Measurements from ENCODE around the gene ERMN.
A peak's percentile ranks its signal among the peaks of the same experiment; 100 is the strongest.

The ERMN gene

DNA sequence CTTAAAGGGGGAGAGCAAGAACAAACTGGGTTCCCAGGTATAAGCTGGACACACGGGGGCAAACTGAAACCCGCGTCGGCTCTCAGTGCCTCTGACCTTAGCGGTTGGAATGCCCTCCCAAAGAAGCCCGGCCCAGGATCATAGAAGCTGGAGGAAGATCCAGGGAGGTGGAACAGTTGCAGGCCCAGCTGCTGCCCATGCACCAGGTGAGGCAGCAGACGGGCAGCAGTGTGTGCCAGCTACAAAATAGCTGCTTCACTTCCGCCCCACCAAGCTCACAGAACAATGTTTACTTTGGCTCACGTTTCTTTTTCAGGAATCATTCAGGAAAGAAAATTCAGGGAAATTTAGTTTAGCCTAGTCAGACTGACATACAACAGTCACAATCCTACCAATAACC is 3.9 kb upstream of the ERMN start:
- DNase-seq (ENCODE audit: low spot score) = no peak

DNA sequence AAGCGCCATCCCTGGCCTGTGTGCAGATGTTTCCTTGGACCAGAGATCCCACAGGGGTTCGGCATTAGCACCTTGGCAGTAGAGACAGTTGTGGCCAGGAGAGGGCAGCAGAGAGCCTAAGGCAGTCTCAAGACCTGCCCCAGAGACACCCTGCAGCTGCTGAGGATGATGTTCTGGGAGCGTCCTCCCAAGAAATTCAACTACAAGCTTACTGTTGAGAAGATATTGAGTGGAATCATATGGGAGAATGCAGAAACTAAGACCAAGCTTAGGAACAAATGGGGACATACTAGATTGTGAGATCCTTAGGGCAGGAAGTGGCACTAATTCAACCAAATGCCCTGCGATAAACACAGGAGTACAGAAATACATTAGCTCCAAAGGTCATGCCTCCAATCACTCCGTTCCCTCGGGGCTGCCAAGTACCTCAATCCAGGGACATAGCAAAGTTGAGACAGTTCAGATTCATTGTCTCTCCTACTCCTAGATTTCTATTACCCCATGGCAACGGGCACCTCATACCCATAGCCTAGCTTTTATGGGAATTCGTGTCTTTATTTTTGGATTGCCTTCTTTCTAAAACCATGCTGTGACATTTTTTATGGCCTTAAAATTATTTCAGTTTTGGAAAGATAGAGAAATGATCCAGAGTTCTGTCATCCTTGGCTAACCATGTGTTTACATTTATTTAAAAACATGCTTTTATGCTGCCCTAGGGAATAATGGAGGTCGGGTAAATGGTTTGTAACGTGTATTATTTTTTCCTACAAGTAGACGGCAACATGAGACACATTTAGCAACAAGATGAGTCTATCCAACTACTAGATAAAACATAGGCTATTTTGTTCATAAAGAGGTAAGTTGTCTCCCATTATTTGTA is 2.2 kb upstream of the ERMN start:
- peak; percentile 69 for DNase-seq (ENCODE audit: low spot score)

DNA sequence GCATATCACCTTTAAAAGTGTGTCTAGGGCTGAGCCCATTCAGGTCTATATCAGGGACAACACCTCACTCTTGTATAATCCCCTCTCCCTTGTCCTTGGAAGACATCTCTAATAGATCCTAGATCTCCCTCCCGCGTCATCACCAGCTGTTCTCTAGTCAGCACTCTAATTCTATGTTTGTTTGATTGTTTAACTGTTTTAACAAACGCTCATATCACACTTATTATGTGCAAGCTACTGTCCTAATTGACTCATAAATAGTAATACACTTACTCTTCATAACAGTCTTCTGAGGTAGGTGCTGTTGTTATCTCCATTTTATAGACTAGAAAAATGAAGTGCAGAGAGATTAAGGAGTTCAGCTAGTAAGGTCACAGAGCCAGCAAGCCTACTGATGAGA is 1.6 kb upstream of the ERMN start:
- DNase-seq (ENCODE audit: low spot score) = no peak

DNA sequence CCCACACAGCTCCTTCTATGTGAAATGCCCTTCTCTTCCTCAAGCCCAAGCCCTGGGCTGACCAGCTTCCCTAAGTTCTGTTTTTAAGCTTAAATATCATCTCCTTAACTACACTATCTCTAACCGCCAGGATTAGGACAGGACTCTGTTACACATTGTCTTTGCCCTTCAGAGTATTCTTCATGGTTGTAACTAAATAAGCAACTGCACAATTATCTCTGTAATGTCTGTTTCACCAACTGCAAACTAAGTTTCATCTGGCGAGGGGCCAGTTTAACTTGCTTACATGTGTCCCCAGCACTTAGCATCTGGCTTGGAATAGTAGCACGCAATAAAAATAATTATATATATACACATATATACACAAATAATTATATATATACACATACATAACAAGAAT is 1.1 kb upstream of the ERMN start:
- DNase-seq (ENCODE audit: low spot score) = no peak

DNA sequence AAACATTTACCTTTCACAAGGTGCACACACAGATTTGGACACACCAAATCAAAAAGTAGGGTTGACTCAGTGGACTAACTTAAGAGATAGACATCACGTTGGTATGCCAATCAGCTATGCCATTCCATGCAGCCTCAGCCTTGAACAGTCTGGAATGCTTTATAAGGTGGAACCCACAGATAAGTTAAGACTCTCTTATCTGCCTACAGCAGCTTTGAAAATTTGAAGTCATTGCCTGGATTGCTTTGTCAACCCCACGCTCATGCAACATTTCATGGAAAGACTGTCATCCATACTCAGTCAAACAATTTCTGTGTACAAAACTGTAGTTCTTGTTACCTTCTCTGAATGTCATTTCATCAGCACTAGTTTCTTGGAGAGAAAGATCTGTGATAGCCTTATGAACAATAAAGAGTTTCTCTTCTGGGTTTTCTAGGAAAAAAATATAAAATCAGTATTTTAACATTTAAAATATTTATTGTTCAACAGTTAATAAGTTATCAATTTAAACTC is 1.2 kb downstream of the ERMN start:
- DNase-seq (ENCODE audit: low spot score) = no peak

DNA sequence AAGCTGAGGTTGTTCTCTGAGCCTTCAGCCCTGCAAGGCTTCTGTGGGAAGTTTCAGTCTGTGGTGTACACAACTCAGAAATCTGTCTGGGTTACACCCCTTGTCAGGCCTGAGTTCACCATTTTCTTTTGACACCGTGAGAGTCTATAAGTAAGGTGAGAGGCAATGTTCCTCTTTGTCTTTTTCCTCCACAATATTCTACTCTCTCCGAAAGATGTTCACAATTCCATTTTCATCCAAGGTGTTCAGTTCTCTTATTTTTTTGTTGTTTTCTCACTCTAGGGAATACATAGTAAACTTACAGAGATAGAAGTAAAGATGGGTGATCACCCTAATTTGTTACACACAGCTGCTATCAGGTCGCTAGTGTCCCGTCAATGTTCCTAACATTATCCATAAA is 3.2 kb downstream of the ERMN start:
- DNase-seq (ENCODE audit: low spot score) = no peak

DNA sequence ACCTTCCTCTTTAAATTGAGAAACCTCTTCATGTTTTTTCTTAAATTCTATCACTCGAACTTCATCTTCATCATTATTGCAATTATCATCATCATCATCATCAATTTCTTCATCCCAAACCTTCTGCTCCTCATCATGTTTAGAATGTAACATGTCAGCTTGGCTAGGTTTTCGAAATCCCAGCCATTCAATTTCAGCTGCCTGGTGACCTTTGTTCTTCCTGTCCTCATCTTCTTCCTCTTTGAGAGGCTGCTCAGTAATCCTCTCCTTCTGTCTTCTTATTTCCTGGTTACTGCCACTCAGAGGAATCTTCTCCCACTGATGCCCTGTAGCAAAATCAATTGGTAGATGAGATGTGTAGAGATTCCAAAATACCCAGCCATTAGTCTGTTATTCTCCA is 4.2 kb downstream of the ERMN start:
- no peak for DNase-seq (ENCODE audit: low spot score)

DNA sequence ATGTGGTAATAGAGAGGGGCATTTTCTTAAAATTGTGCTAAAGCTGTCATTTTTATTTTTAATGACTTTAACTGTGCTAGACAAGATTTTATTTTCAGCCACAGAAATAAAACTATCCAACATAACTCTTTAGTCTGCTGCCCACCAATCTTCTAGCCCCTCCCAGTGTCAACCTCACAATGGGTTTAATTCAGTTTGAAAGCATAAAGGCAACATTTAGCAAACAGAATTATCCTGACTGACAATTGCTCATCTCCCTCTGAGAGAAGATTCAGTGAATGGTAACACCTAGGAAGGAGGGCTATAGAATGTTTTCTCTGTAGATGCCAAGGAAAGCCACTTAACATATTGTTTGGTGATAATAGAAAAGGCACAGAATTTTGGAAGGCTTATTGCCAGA is 5.2 kb downstream of the ERMN start:
- no peak for DNase-seq (ENCODE audit: low spot score)

DNA sequence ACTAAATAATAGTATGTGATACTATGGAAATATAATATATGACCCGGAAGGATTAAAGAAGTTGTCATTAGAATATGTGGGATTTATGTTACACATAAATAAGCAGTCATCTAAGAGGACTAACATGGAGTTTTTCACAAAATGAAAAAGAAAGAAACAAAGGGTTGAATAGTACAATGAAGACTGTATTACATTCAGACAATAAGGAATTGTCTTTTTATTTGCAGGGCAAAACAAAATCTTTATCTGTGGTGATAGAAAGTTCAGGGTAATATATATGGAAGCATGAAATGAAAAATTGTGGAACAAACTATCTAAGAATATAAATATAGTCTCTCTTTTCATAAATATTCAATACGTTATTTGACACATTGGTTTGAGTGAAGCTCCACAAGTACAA is 5.8 kb downstream of the ERMN start:
- DNase-seq (ENCODE audit: low spot score) = no peak

DNA sequence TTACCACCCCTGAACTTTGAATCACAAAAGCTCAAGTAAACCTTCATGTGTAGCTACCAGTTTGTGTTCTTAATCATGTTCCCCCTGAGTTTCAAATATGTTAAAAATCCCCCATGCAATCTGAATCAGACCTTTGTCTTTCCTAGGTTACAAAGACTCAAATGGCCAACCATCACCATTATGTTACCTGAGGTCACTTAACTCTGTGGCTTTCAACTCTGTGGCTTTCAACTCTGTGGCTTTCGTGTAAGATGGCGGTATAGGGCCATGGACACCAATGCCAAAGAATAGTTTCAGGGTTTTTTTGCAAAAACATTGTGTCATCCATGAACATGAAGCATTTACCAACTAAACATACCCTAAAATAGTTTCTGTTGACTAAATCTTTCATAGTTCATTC is 6.7 kb downstream of the ERMN start:
- no peak for DNase-seq (ENCODE audit: low spot score)

DNA sequence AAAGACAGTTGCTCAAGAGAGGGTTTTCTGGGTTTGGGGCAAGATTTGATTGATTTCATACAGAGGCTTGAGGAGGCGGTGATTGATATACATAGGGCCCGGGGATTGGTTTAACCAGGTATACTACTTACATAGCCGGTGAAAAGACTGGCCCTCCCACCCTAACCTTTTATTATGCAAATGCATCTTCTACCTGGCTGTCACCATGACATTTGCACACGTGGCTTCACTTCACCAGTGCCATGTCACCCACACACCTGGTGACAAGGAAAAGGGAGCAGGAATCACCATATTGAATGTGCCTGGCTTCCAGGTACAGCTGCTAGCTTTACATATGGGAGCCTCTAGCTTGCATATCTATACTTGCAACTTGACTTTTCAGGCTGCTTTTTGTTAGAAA is 9.7 kb downstream of the ERMN start:
- DNase-seq (ENCODE audit: low spot score) = no peak

DNA sequence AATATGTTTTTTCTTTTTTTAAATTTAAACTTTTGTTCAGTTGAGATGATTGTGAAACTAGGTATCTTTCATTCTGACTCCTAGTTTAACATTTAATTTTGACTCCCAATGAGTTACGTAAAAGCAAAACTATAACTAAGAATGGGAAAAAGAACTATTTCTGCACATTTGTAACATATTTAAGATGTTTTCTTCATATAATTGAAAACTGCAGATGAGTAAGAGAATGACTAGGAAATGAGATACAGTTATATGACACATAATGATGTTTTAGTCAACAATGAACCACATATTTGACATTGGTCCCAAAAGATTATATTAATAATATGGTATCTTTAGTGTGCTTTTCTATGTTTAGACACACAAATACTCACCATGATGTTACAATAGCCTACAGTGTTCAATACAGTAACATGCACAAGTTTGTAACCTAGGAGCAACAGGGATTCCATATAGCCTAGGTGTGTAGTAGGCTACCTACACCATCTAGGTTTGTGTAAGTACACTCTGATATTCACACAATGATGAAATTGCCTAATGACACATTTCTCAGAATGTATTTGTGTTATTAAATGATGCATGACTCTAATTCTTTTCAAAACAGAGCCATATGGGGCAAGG is 12.6 kb downstream of the ERMN start:
- DNase-seq (ENCODE audit: low spot score) = no peak

DNA sequence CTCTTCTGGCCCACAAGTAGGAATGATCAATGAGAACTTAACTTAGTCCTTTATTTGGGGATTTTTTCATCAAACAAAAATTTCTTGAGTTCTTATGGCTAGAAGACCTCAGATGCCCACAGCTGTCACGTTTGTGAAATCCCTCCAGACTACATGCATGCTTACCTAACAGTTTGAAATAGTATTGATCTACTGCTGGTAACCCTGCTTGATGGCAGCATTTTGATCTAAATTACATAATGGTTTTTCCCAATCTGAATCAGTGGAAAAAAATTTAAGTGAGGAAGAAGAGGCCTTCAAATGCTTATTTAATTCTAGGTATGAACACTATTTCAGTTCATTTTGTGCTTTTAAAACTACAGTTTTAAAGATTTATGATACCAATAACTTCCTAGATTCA is 13.9 kb downstream of the ERMN start:
- DNase-seq (ENCODE audit: low spot score) = no peak

DNA sequence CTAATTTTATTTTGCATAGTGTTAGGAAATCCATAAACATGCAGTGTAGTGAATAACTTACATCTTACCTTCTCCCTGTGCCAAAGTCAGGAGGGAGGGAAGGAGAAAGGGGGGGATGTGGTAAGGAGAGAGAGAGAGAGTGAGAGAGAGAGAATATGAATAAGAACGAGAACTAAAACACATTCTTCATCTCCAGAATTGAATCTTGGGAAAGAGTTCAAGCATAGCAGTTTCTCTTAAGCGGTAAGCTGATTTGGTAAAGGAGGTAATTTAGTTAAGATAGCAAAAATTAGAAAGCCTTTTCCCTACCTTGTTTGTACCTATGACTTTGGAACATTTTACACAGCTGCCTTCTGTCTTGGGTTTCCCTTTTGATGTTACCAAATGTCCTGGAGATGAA is 15.7 kb downstream of the ERMN start:
- no peak for DNase-seq (ENCODE audit: low spot score)

DNA sequence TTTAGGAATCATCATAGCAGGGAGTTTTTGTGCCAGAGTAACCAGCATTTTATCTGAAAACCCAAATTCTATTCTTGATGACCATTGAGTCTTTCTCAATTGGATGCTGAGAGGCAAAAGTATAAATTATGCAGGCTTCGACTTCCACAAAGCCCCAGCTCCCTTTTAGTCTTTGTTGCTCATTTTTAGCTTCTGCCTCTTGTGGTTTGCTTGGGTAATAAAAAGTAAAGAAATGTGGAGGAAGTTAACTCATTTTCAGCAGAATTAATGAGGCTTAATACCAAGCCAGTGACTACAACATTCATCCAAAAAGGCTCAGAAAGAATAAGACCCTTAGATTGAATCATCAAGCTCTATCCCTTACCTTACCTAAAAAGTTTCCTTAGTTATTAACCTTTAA is 18.6 kb downstream of the ERMN start:
- DNase-seq (ENCODE audit: low spot score) = no peak

DNA sequence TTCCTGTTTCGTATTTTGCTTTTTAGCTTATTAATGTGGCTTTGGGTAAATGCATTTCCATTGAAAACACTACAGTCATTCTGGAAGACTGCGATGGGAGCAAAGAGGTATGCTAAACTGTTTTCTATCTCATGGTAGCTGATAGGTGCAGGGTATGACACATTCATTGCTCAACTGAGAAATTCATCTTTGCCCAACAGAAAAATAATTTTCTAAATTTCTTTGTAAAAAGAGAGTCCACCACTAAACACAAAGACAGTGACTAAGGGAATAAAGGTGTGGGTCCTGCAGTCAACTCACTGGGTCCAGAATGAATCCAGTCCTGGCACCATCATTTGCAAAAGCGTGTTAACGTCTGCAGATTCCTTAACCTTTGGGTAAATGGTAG is 19.9 kb downstream of the ERMN start:
- no peak for DNase-seq (ENCODE audit: low spot score)

DNA sequence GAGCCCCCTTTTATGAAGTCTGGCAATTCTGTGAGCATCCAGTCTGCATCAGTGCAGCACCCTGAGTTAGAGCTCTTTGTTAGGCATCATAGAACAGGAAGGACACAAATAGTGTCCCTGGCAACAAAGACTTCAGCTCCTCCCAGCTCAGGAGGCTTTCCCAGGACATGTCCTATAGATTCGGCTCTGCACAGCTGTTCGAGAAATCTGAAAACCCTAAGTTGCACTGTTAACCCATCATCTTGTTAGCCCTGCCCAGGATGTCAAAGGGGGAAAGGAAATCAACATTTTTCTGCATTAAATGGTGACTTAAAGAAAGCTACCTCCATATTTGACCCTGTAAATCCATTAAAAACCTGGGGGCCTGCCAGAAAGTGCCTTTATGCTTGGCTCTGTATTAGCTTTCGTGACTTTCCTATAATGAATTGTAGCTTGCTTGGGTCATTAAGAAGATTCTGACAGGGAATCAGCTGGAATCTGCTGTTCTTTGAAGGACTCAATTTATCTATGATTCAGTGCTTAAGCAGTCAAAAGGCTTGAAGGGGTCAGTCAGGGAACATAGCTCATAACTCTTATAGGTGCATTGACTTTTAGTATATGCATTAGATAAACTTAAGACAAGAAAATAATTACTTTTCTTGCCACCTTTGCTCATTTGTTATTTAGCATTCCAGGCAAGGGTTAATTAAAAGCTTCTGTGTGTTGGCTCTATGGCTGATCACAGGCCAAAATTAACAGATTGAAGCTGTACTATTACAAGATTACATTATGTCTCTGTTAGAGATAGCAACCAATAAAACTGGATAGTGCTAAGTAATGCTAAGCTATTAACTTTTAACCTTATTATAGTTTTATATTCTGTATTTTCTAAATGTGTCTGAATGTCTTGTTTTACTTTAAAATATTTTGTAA is 20.6 kb downstream of the ERMN start:
- DNase-seq (ENCODE audit: low spot score) = no peak

DNA sequence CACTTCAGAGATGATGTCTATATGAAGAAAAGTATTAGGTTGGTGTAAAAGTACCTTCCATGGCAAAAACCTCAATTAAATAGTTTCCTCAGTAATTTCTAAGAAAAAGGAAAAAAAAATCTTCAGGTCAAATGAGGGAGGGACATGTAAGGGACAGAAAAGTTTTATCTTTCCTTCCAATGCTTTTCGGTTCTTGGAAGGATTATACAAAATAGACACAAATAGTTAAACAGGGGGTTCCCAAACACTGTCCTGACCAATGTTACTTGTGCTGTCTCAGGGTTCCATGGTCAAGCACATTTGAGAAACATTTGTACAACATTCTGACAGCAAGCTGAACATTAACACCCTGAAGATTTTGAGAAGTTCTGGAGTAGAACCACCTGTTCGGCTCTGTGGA is 22.0 kb downstream of the ERMN start:
- DNase-seq (ENCODE audit: low spot score) = no peak

DNA sequence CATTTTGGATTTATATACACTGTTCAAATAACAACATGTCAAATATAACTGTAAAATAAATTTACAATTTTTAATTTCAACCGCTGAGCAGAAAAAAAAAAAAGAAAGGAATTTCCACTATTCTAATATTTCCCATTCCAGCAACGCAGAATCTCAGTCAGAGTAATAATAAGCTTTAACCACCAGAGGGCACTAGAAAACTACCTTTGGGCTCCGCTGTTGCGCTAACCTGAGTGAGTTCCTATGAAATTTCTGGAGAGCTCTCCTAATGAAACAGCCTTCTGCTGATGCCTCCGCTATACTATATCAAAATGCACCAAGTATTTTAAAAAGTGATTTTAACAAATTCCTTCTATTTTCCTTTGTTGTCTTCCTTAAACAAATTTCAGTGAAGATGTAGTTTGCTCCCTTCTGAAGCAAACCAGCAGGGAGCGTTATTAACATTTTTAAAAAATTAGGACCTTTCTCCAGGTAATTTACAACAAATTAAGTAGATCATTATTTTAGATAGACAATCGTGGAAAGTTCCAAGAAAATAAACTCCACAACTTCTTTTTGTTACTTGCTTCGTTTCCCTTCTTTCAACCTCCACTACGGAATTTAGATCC is 23.0 kb downstream of the ERMN start:
- DNase-seq (ENCODE audit: low spot score) = peak; percentile 63

DNA sequence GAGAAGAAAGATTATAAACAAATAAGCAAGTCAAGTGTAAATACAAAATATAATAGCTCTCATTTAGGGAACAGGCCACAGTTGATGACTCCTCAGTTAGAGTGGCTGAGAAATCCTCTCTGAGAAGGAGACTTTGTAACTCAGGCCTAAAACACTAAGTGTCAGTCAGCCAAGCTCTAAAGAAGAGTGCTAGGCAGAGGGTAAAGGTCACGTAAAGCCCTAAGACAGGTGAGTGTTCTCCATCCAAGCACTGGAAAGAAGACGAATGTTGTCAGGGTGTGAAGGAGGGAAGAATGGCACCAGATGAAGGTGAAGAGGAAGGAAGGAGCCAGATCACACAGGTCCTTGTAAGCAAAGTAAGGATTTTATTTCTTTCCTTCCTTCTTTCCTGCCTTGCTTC is 24.3 kb downstream of the ERMN start:
- no peak for DNase-seq (ENCODE audit: low spot score)

DNA sequence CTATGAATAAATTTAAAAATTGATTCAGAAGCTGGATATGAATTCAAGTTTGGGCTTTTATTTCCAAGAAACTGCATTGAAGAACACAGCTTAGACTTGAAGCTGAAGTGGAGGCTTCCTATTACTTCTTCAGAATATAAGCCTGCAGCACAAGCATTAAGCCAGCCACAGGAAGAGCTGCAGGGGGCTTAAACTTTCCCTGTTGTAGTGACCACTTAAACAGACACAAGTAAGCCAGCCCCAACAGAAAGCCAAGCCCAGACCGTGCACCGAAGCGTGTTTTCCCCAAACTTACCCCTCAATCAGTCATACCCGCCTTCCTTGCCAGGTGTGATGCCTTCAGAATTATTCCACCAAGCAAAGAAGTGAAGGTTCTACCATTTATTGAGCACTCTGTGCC is 28.7 kb downstream of the ERMN start:
- DNase-seq (ENCODE audit: low spot score) = no peak

DNA sequence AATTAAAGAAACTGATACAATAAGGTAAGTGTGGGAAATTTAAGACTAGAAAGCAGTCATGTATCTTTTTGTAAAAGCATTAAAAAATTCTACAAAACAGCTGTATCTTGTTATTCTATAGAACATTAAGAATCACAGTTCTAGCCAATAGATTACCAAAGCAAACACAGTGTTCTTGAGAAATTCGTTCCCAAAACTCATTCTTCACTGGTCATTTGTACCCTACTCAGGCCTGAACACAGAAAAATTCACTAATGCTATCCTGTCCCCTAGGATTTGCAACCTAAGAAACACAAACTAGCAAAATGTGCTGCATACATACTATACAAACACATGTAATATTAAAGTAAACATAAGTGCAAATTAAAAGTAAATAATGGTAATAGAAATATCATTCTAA is 29.1 kb downstream of the ERMN start:
- DNase-seq (ENCODE audit: low spot score) = no peak
